GM12801 (cell line): Measurements from ENCODE around the gene RALGAPA2.

Experiments used
- CTCF ChIP-seq: IDR thresholded peaks from one replicate; pipeline ENCODE4 v1.5.1; 2011; ENCODE audit warnings: control low read depth; ENCODE audit not compliant: insufficient read length; ENCODE audit errors: extremely low read depth

RALGAPA2 gene

GRCh38 chr20:20495729-20496503 is 216.5 kb downstream of the RALGAPA2 start:
- no peak for TF ChIP-seq CTCF

DNA sequence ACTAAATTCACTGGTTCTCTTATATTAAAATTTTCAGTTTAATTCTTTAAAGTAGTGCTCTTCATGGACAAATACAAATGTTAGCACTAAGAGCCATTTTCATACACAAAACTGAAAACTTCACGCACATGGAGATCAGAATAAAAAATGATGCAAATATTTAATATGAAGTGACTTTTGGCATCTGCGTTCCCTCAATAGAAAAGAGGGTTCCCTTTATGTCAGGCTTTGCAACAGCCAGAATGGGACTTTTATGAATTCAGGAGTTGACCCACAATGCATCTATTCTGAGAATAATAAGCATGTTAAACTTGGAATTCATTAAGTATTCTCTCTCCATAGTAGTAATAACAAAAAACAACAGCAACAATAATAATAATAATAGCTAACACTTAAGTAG is 218.7 kb downstream of the RALGAPA2 start:
- no peak for TF ChIP-seq CTCF

DNA sequence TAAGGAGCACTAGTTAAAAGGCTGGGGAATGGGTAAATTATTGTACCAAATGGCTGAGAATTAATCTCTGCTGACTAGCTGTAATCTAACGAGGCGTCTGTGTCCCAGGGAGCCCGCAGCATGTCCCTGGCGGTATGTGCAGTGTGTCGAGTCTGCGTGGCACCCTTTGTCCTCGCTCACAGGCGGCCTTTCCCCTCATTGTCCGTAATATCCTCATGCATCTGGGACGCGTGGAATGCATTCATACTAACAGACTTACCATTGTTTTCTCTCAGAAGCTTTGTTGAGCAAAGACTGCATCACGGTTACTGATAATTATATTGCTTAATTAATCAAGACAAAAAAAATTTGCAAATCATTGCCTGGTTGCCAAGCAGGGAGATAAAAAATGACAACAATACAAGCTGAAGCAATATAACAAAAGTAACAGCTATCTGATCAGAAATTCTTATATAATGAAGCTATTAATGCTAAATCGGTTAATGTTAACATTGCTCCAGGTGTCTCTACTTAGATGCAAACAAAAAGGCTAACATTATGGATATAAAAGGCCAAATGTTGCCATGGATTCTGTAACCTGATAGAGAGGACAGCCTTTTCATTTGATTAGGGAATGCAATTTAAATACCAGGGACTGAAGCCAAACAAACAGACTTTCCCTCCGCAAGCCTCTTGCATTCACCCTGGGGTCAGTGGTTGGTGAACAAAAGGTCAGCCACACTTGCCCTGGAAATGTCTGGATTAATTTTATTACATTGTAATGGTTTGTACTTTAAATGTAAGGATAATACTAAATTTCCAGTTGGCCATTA is 219.7 kb downstream of the RALGAPA2 start:
- TF ChIP-seq CTCF = no peak

DNA sequence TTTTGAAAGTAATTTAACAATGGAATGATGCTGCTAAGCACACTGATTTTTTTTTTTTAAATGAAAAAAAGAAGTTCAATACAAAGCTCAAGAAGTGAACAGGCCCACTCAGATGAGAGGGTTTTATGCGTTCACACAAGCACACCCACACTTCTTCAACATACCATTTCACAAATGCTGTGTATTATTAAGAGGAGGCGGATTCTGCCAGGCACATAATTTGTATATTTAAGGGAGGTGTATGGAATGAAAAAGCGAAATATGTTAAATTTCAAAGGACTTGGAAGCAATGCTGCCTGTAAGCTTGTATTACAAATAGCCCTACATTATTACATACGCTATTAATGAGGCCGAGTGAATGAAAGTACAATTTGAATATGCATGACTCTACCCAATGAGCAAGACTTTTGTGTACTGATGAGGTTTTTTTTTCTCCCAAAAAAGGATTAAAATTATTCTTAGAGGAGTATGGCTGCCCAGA is 220.6 kb downstream of the RALGAPA2 start:
- no peak for TF ChIP-seq CTCF

DNA sequence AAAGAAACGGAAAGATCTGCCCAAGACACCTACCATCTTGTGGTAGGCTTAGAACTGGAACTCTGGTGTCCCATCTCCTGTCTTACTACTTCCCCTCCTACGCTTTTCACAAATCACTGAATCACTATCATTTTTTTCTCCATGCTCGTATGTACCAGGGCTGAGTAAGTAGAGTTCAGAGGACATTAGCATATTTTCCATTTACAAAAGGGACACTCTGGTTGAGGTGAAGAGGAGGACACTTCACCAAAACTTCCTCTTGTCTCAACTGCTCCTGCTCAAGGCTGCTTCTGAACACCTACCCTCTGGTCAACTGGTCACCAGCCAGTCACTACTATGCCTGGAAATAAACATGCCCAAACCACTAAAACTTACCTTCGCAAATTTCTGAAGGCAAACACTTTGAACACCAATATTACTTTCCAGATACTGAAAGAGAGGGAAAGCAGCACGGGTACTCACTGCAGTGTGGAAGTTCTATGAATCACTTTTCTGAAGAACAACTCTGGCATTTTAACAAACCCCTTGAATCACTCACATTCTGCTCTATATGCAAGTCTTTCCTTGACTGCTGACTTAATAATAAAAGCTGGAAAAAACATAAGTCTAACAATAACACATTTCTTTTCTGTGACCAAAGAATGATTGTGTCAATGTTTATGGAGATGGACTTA is 221.2 kb downstream of the RALGAPA2 start:
- no peak for TF ChIP-seq CTCF

DNA sequence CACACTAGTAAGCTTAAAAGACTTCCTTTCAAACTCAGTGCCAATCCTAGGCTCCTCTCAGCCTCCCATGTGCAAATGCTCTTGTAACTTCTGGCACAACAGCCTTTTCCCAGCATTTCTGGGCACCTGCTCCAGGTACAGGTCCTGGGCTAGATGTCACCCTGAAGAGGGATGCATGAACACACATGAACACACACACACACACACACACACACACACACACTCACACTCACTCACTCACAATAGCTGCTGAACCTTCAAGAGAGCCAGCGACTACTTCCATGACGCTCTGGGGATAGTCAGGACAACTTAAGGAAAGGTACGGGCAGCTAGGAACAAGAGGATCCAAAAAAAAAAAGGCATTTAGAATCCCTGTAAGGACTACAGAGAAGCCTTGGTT is 221.8 kb downstream of the RALGAPA2 start:
- TF ChIP-seq CTCF = no peak
